CD4-positive, alpha-beta T cell (primary cell): Measurements from ENCODE around the gene CERS6. TPM values are rescaled to one million over a fixed set of nuclear protein-coding genes. Genes with fewer than 3 reads are reported as not detected.

Experiments used
- ATAC-seq: fragments of 200-7000 bp; cut with Tn5 transposase; one replicate; pipeline ENCODE4 v1.10.0; 2022; ENCODE audit warnings: mild to moderate bottlenecking; ENCODE audit not compliant: poor library complexity
- CTCF ChIA-PET: fragments of 350-600 bp; sonication (Branson Sonifier 250); formaldehyde crosslinking; loops from one replicate; lab custom pipeline; 2021; ENCODE audit warnings: antibody characterized with exemption, inconsistent platforms; lab: Charles Lee
- POLR2A ChIA-PET: fragments of 350-600 bp; sonication (Branson Sonifier 250); formaldehyde crosslinking; loops from one replicate; lab custom pipeline; 2021; ENCODE audit warnings: antibody characterized with exemption, inconsistent platforms; lab: Charles Lee
- DNase-seq, 14 experiments: peaks; one replicate each; pipeline ENCODE4 v3.0.0-alpha.2; 2013 to 2020; ENCODE audit warnings: mixed read lengths in 2 of 14
- H3K27ac ChIP-seq, 2 donors: one replicate each; pipeline versions ENCODE4 v1.5.1 to v1.7.0; 2013; ENCODE audit warnings: low read length in 2 of 2, low read depth in 1 of 2, mild to moderate bottlenecking in 1 of 2
- H3K27me3 ChIP-seq, 2 experiments: 1 replicate in 1 of 2; 2 replicates in 1 of 2; pipeline versions ENCODE4 v1.6.1 to v1.7.0; 2013; ENCODE audit warnings: low read length in 2 of 2, control low read depth in 1 of 2, mild to moderate bottlenecking in 1 of 2, moderate library complexity in 1 of 2; ENCODE audit not compliant: insufficient read depth in 2 of 2, control insufficient read depth in 1 of 2
- H3K36me3 ChIP-seq: one replicate; pipeline ENCODE4 v1.6.1; 2013; ENCODE audit warnings: low read length, control low read depth; ENCODE audit not compliant: insufficient read depth
- H3K4me1 ChIP-seq: one replicate; pipeline ENCODE4 v1.6.1; 2013; ENCODE audit warnings: low read length, control low read depth; ENCODE audit not compliant: insufficient read depth
- H3K4me3 ChIP-seq: one replicate; pipeline ENCODE4 v1.5.1; 2013; ENCODE audit warnings: mild to moderate bottlenecking, low read length, moderate library complexity
- H3K9me3 ChIP-seq, 2 experiments: 1 replicate in 1 of 2; 2 replicates in 1 of 2; pipeline versions ENCODE4 v1.6.1 to v1.7.0; 2013; ENCODE audit warnings: low read length in 2 of 2, mild to moderate bottlenecking in 2 of 2, control low read depth in 1 of 2, moderate library complexity in 1 of 2; ENCODE audit not compliant: control insufficient read depth in 1 of 2, insufficient read depth in 1 of 2
- H3K27ac Mint-ChIP-seq: one replicate; pipeline ENCODE4 v1.8.0; 2020; ENCODE audit warnings: mixed read lengths
- H3K27me3 Mint-ChIP-seq: one replicate; pipeline ENCODE4 v1.8.0; 2021; ENCODE audit warnings: mixed read lengths
- H3K36me3 Mint-ChIP-seq: one replicate; pipeline ENCODE4 v1.8.0; 2021; ENCODE audit warnings: low read depth, mixed read lengths
- H3K4me1 Mint-ChIP-seq: one replicate; pipeline ENCODE4 v1.8.0; 2021; ENCODE audit warnings: low read depth, mixed read lengths
- H3K4me3 Mint-ChIP-seq: one replicate; pipeline ENCODE4 v1.8.0; 2020; ENCODE audit warnings: mild to moderate bottlenecking, mixed read lengths
- H3K9me3 Mint-ChIP-seq: one replicate; pipeline ENCODE4 v1.8.0; 2020; ENCODE audit warnings: mixed read lengths
- intact Hi-C, 2 experiments: fragments of 100-400 bp; cut with DNase I in 1 of 2; cut with micrococcal nuclease in 1 of 2; formaldehyde crosslinking; loops; one replicate each; pipeline versions ENCODE4 v1.15.1 to v1.9.0; 2023 to 2025; cut with DNase I, micrococcal nuclease
- total RNA-seq, 174 experiments: library from RNA in 2 of 174; stranded (reverse) in 2 of 174; gene quantifications; one replicate each; pipeline ENCODE4 v1.2.3 and lab custom pipeline; 2021 to 2026
- TF ChIP-seq, protein P1 (sequence below): fragments of 200-600 bp; IDR thresholded peaks from one replicate; pipeline ENCODE4 v1.8.0; 2022; ENCODE audit warnings: antibody characterized with exemption, mild to moderate bottlenecking

The CERS6 gene
- total RNA-seq, 2 experiments from 2014 or later, result 16.9 to 17.9 TPM

DNA sequence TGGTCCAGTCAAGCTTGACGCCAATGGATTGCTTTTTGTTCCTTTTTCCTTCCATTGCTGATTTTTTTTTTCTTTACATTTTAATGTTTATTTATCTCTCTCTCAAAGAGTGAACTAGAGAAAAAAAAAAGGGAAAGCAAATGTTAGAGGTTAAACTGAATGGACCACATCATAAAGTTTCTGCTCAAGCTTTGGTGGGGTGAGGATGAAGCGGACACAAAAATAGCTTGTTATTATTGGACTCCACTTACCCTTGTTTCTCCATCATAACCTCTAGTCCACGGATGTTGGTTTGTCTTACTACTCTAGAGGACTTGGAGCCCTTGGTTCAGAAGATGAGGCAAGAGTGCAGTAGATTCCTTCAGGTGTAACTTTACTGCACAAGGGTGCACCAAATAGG is 27.6 kb upstream of the CERS6 start:
- ChIA-PET CTCF (no interaction called here), POLR2A (no interaction called here)
- no peak overlapping the region for H3K4me3 ChIP-seq
- H3K27me3 Mint-ChIP-seq, result no peaks in the 10 kb centered on the region
- no peak overlapping the region for H3K27ac Mint-ChIP-seq
- H3K36me3 Mint-ChIP-seq, result no peaks in the 10 kb centered on the region
- no peaks in the 10 kb centered on the region for H3K9me3 ChIP-seq
- TF ChIP-seq, protein P1, sequence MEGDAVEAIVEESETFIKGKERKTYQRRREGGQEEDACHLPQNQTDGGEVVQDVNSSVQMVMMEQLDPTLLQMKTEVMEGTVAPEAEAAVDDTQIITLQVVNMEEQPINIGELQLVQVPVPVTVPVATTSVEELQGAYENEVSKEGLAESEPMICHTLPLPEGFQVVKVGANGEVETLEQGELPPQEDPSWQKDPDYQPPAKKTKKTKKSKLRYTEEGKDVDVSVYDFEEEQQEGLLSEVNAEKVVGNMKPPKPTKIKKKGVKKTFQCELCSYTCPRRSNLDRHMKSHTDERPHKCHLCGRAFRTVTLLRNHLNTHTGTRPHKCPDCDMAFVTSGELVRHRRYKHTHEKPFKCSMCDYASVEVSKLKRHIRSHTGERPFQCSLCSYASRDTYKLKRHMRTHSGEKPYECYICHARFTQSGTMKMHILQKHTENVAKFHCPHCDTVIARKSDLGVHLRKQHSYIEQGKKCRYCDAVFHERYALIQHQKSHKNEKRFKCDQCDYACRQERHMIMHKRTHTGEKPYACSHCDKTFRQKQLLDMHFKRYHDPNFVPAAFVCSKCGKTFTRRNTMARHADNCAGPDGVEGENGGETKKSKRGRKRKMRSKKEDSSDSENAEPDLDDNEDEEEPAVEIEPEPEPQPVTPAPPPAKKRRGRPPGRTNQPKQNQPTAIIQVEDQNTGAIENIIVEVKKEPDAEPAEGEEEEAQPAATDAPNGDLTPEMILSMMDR, result no peak
- no peaks in the 10 kb centered on the region for H3K9me3 Mint-ChIP-seq
- intact Hi-C loops, result no loop called here
- H3K36me3 ChIP-seq, result no peaks in the 10 kb centered on the region
- no peak overlapping the region for H3K27ac ChIP-seq
- no peak overlapping the region for H3K4me3 Mint-ChIP-seq
- no peak for DNase-seq
- H3K4me1 Mint-ChIP-seq, result peaks cover 50% of the 10 kb centered on the region
- ATAC-seq, result no peak
- no peaks in the 10 kb centered on the region for H3K27me3 ChIP-seq
- H3K4me1 ChIP-seq, result peaks cover 5% of the 10 kb centered on the region

DNA sequence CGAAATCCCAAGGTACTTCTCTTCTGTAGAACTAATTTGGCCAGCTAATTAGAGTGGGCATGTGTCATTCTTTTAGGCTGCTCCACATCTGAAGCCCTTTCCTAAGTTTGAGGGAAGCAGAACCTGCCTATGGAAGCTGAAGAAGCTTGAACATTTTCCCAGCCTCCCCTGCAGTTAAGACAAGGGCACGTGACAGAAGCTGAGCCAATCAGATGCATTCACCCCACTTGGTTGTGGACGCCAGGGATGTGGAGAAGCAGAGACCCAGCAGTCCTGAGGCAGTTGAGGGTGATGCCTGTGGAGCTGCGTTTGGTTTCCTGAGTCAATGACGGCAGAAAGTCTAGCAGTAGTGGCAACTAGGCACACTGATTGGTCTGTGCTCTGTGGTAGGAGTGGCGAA is 26.1 kb upstream of the CERS6 start:
- H3K27me3 Mint-ChIP-seq, result no peaks in the 10 kb centered on the region
- TF ChIP-seq, protein P1, result no peak
- intact Hi-C loops, result no loop called here
- H3K4me3 Mint-ChIP-seq, result no peak overlapping the region
- no peak overlapping the region for H3K4me3 ChIP-seq
- no peak overlapping the region for H3K27ac ChIP-seq
- CTCF ChIA-PET, result no interaction called here
- no peaks in the 10 kb centered on the region for H3K36me3 Mint-ChIP-seq
- no peak for ATAC-seq
- POLR2A ChIA-PET, result interaction anchor here (1.1 kb wide), 1 partner anchor 14 kb away, joined by 3 read pairs; no protein-coding TSS in a partner anchor
- H3K36me3 ChIP-seq, result no peaks in the 10 kb centered on the region
- no peaks in the 10 kb centered on the region for H3K9me3 Mint-ChIP-seq
- H3K27ac Mint-ChIP-seq, result no peak overlapping the region
- H3K4me1 ChIP-seq, result peaks cover 14% of the 10 kb centered on the region
- no peaks in the 10 kb centered on the region for H3K27me3 ChIP-seq
- no peak for DNase-seq
- H3K4me1 Mint-ChIP-seq, result peaks cover 55% of the 10 kb centered on the region
- H3K9me3 ChIP-seq, result no peaks in the 10 kb centered on the region

DNA sequence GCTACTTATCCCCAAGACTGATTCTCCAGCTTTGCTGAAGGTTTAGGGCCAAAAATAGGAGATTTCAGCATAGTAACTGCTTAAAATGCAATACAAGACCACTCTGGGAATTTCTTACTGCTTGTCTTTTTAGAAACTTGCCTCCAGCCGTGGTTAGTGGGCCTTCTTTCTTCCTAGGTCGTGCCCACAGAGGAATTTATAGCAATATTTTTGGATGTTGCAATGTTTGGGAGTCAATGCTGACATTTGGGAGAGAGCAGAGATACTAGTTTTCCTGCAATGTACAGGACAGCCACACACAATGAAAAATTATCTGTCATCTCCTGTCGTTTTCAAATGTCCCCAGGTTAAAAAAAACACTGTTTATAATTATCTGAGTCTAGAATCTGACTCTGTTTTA is 25.6 kb upstream of the CERS6 start:
- H3K4me1 Mint-ChIP-seq, result peaks cover 59% of the 10 kb centered on the region
- H3K27me3 Mint-ChIP-seq, result no peaks in the 10 kb centered on the region
- H3K27ac Mint-ChIP-seq, result no peak overlapping the region
- intact Hi-C loops, result no loop called here
- Histone ChIP-seq H3K4me1 (peaks cover 16% of the 10 kb centered on the region), H3K27ac (no peak overlapping the region), H3K4me3 (no peak overlapping the region), H3K27me3 (no peaks in the 10 kb centered on the region), H3K9me3 (no peaks in the 10 kb centered on the region), H3K36me3 (no peaks in the 10 kb centered on the region)
- POLR2A ChIA-PET, result interaction anchor here (1.1 kb wide), 1 partner anchor 14 kb away, joined by 3 read pairs; no protein-coding TSS in a partner anchor
- ATAC-seq, result no peak
- TF ChIP-seq, protein P1, result no peak
- no peaks in the 10 kb centered on the region for H3K36me3 Mint-ChIP-seq
- no peaks in the 10 kb centered on the region for H3K9me3 Mint-ChIP-seq
- no peak for DNase-seq
- CTCF ChIA-PET, result no interaction called here
- no peak overlapping the region for H3K4me3 Mint-ChIP-seq
